DND-41 (cell line): ENCODE results near the gene DAZAP1.

Experiments
- ATAC-seq: fragments of 200-7000 bp; cut with Tn5 transposase; 3 replicates; pipeline ENCODE4 v1.9.1; 2021; ENCODE audit warnings: low read depth; ENCODE audit not compliant: insufficient read depth
- DNase-seq: peaks from one replicate; pipeline ENCODE4 v3.0.0-alpha.2; 2020
- H2AFZ ChIP-seq: 2 replicates; pipeline ENCODE4 v1.6.0; 2012; ENCODE audit warnings: low read depth, low read length
- H3K27ac ChIP-seq: 2 replicates; pipeline ENCODE4 v1.5.1; 2012; ENCODE audit warnings: low read length, inconsistent platforms
- H3K27me3 ChIP-seq: fragments of 200-600 bp; sonication (generic); 2 replicates; pipeline ENCODE4 v1.6.0; 2012; ENCODE audit warnings: low read length, mild to moderate bottlenecking, inconsistent platforms; ENCODE audit not compliant: insufficient read depth, poor library complexity
- H3K36me3 ChIP-seq: 2 replicates; pipeline ENCODE4 v1.5.1; 2012; ENCODE audit warnings: low read length, inconsistent platforms; ENCODE audit not compliant: insufficient read depth
- H3K4me1 ChIP-seq: 2 replicates; pipeline ENCODE4 v1.5.1; 2012; ENCODE audit warnings: mild to moderate bottlenecking, low read length; ENCODE audit not compliant: insufficient read depth
- H3K4me2 ChIP-seq: 2 replicates; pipeline ENCODE4 v1.6.0; 2012; ENCODE audit warnings: mild to moderate bottlenecking, moderate library complexity, low read length, inconsistent platforms; ENCODE audit not compliant: insufficient read depth
- H3K4me3 ChIP-seq, 2 experiments: fragments of 200-600 bp in 1 of 2; shearing (Covaris generic) in 1 of 2; 2 replicates each; pipeline ENCODE4 v1.5.1; 2012 to 2016; ENCODE audit warnings: inconsistent platforms in 2 of 2, low read length in 2 of 2, mild to moderate bottlenecking in 2 of 2, low read depth in 1 of 2, moderate library complexity in 1 of 2
- H3K79me2 ChIP-seq: 2 replicates; pipeline ENCODE4 v1.6.0; 2012; ENCODE audit warnings: low read length, inconsistent platforms; ENCODE audit not compliant: insufficient read depth
- H3K9ac ChIP-seq: 2 replicates; pipeline ENCODE4 v1.6.0; 2012; ENCODE audit warnings: low read depth, mild to moderate bottlenecking, inconsistent platforms, low read length, moderate library complexity
- H3K9me3 ChIP-seq: 2 replicates; pipeline ENCODE4 v1.5.1; 2012; ENCODE audit warnings: low read length, moderate library complexity, mild to moderate bottlenecking, inconsistent platforms; ENCODE audit not compliant: insufficient read depth, severe bottlenecking
- H4K20me1 ChIP-seq: 2 replicates; pipeline ENCODE4 v1.6.0; 2012; ENCODE audit warnings: low read length; ENCODE audit not compliant: insufficient read depth
- CTCF ChIP-seq: IDR thresholded peaks from 2 replicates; pipeline ENCODE4 v1.5.1; 2012; ENCODE audit warnings: borderline replicate concordance, low read length, moderate library complexity, mild to moderate bottlenecking; ENCODE audit not compliant: poor library complexity, severe bottlenecking; ENCODE audit errors: extremely low read depth
- EZH2 ChIP-seq: IDR thresholded peaks from 3 replicates; pipeline ENCODE4 v1.6.1; 2012; ENCODE audit warnings: borderline replicate concordance, low read depth, mild to moderate bottlenecking, moderate library complexity, low read length, inconsistent platforms; ENCODE audit not compliant: severe bottlenecking

Gene DAZAP1

GRCh38 chr19:1457892-1458291 is 50.5 kb downstream of the DAZAP1 start:
- H3K9ac ChIP-seq, result no peak overlapping the region
- no peaks in the 10 kb centered on the region for H3K27me3 ChIP-seq
- no peak overlapping the region for H3K27ac ChIP-seq
- peaks cover 13% of the 10 kb centered on the region for H3K36me3 ChIP-seq
- ATAC-seq, result no peak
- H3K4me2 ChIP-seq, result no peak overlapping the region
- H3K4me1 ChIP-seq, result peaks cover 15% of the 10 kb centered on the region
- H3K4me3 ChIP-seq, result no peak overlapping the region
- H2AFZ ChIP-seq, result no peak overlapping the region
- H3K79me2 ChIP-seq, result no peaks in the 10 kb centered on the region
- TF ChIP-seq CTCF (no peak), EZH2 (no peak)
- H4K20me1 ChIP-seq, result peaks cover 27% of the 10 kb centered on the region
- DNase-seq, result no peak
- no peaks in the 10 kb centered on the region for H3K9me3 ChIP-seq

- no peak for ATAC-seq
- no peaks in the 10 kb centered on the region for H3K79me2 ChIP-seq
- no peak overlapping the region for H3K4me3 ChIP-seq
- no peaks in the 10 kb centered on the region for H3K9me3 ChIP-seq
- H4K20me1 ChIP-seq, result peaks cover 27% of the 10 kb centered on the region
- no peaks in the 10 kb centered on the region for H3K27me3 ChIP-seq
- no peak overlapping the region for H2AFZ ChIP-seq
- no peak overlapping the region for H3K27ac ChIP-seq
- H3K36me3 ChIP-seq, result peaks cover 13% of the 10 kb centered on the region
- H3K4me1 ChIP-seq, result peaks cover 15% of the 10 kb centered on the region
- DNase-seq, result no peak
- TF ChIP-seq CTCF (no peak), EZH2 (no peak)
- H3K4me2 ChIP-seq, result no peak overlapping the region
- H3K9ac ChIP-seq, result no peak overlapping the region
Measured at GRCh38 chr19:1459479-1459878, 52.1 kb downstream of the DAZAP1 start.

GRCh38 chr19:1460033-1460995 is 52.9 kb downstream of the DAZAP1 start:
- H3K4me1 ChIP-seq, result peaks cover 12% of the 10 kb centered on the region
- TF ChIP-seq CTCF (no peak), EZH2 (no peak)
- ATAC-seq (no peak), DNase-seq (no peak)
- H3K9ac ChIP-seq, result no peak overlapping the region
- no peaks in the 10 kb centered on the region for H3K79me2 ChIP-seq
- H4K20me1 ChIP-seq, result peaks cover 28% of the 10 kb centered on the region
- no peaks in the 10 kb centered on the region for H3K27me3 ChIP-seq
- H3K36me3 ChIP-seq, result peaks cover 13% of the 10 kb centered on the region
- no peak overlapping the region for H3K27ac ChIP-seq
- H2AFZ ChIP-seq, result no peak overlapping the region
- no peaks in the 10 kb centered on the region for H3K9me3 ChIP-seq
- H3K4me2 ChIP-seq, result no peak overlapping the region
- H3K4me3 ChIP-seq, result no peak overlapping the region
